ENCODE results near the gene MCAM. TPM values are rescaled to one million over a fixed set of nuclear protein-coding genes. Genes with fewer than 3 reads are reported as not detected.

MCAM gene
- polyA plus RNA-seq, 4 donors = 48.9 to 77.2 (median 53.0) TPM

DNA sequence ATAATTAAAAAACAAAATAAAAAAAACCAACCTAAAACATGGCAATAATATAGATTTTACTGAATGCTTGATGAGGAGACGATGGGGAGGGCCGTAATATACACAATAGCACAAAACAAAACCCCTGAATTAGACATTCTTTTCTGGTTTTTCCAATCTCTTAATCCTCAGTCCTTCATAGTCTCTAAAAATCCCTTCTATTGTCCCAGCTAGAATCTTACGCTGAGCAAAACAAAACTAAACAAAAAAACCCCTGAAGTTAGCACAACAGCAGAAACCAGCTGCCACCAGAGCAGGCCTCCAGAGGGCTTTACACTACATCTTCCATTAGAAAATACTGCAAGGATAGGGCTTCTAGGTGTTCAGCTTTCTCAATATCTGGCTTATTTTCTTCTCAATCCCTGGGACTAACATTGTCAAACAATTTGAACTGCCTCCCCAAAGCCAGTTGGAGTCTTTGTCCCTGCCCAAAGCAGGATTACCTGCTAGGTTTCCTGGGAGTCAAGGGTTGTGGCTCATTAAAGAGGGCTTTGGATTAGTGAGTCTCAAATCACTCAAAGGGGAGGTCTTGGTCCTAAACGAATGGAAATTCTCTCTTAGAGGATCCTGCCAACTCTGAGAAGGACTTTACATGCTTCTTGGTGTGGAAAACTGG is 15.3 kb upstream of the MCAM start:
- no peak for DNase-seq (ENCODE audit: low read depth in 4 of 4, low spot score in 3 of 4)

GRCh38 chr11:119330237-119330636 is 13.3 kb upstream of the MCAM start:
- DNase-seq (ENCODE audit: low read depth in 4 of 4, low spot score in 3 of 4) = no peak

DNA sequence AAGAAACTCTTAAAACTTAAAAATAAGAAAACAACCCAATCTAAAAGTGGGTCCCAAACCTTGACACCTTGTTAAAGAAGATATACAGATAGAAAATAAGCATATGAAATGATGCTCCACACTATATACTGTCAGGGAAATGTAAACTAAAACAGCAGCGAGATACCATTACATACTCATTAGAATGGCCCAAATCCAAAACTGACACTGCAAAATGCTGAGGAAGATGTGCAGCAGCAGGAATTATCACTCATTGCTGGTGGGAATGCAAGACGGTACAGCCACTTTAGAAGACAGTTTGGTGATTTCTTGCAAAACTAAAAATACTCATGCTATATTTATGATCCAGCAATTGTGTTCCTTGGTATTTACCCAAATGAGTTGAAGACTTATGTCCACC is 12.4 kb upstream of the MCAM start:
- DNase-seq (ENCODE audit: low read depth in 4 of 4, low spot score in 3 of 4) = no peak

- DNase-seq (ENCODE audit: low read depth in 4 of 4, low spot score in 3 of 4) = no peak
Observed at GRCh38 chr11:119324189-119324588, 7.3 kb upstream of the MCAM start.

GRCh38 chr11:119323532-119324033 is 6.7 kb upstream of the MCAM start:
- no peak for DNase-seq (ENCODE audit: low read depth in 4 of 4, low spot score in 3 of 4)

DNA sequence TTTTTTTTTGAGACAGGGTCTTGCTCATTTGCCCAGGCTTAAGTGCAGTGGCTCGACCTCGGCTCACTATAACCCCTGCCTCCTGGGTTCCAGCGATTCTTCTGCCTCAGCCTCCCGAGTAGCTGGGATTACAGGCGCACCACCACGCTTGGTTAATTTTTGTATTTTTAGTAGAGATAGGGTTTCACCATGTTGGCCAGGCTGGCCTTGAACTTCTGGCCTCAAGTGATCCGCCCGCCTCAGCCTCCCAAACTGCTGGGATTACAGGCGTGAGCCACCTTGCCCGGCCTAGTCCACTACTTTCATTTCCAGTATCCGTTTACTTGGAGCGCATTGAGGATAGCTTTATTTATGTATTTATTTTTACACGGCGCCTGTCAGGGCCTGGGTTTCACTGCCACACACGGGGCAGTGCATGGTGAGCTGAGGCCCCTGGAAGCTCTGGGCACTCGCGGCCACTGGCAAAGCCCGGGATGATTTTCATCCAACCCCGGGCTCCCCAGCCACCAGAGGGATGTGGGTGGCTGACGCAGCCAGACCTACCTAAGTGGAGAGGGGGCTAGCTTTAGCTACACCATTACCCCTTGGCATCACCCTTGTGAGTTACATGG is 6.1 kb upstream of the MCAM start:
- DNase-seq (ENCODE audit: low read depth in 4 of 4, low spot score in 3 of 4) = no peak

- no peak for DNase-seq (ENCODE audit: low read depth in 4 of 4, low spot score in 3 of 4)
Observed at GRCh38 chr11:119322360-119322739, 5.4 kb upstream of the MCAM start.

GRCh38 chr11:119320776-119321524 is 4.0 kb upstream of the MCAM start:
- no peak for DNase-seq (ENCODE audit: low read depth in 4 of 4, low spot score in 3 of 4)

GRCh38 chr11:119320240-119320775 is 3.4 kb upstream of the MCAM start:
- DNase-seq (ENCODE audit: low read depth in 4 of 4, low spot score in 3 of 4) = no peak

DNA sequence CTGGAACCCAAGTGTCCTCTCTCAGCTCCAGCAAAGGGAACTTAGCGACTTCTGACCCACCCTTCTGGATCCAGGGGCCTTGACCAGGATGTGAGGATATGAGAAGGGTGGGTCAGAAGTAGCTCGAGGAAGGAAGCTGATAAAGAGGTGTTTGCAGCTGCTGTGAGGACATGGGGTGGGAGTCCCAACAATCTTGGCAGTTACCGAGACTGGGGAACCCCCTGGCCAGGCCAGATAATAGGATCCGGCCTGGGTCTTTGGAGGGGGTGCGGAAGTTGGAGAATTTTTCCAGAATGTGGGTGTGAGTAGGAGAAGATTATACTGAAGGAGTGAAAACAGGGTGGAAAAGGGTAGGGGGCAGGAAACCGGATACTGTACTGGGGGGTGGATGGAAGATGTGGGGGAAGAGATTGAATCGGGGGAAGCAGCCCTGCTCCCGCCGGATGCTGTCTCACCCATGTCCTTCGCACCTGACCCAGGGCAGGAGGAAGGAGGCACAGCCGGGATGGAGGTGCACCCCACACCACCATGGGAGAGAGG is 2.8 kb upstream of the MCAM start:
- DNase-seq (ENCODE audit: low read depth in 4 of 4, low spot score in 3 of 4) = no peak

GRCh38 chr11:119319136-119319699 is 2.3 kb upstream of the MCAM start:
- no peak for DNase-seq (ENCODE audit: low read depth in 4 of 4, low spot score in 3 of 4)

GRCh38 chr11:119318240-119319135 is 1.6 kb upstream of the MCAM start:
- no peak for DNase-seq (ENCODE audit: low read depth in 4 of 4, low spot score in 3 of 4)

GRCh38 chr11:119317592-119318239 is 786 bp upstream of the MCAM start:
- no peak for DNase-seq (ENCODE audit: low read depth in 4 of 4, low spot score in 3 of 4)

DNA sequence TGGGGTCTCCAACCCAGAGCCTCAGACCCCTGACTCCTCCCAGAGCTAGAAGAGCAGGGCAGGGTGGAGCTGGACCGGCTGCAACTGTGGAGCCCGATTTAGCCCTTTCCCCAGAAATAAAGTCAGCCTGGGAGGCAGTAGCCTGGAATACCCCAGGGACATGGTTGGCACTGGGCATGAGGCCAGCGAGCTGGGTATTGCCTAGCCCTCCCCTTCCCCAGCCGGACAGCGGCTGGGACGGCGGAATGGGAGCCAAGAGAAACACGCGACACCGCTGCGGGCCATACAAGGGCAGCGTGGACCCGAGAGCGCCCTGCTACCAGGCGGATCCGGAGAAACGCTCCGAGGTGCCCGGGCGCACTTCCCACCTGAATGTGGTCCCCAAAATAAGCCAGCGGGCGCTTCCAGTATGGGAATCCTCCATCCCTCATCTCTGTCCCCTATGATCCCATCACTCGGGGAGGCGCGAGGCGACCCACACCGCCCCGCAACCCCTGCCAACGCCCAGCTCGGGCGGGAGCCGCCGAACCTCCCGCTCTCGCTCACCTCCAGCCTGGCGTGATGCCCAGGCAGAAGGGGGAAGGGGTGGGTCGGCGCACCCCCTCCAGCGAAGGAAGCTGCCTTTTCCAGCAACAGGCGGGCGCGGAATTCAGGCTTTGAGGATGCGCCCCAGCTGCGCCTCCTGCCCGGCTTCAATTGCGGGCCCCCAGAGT is 758 bp downstream of the MCAM start:
- no peak for DNase-seq (ENCODE audit: low read depth in 4 of 4, low spot score in 3 of 4)

GRCh38 chr11:119315131-119316015 is 1.6 kb downstream of the MCAM start:
- DNase-seq (ENCODE audit: low read depth in 4 of 4, low spot score in 3 of 4) = no peak

GRCh38 chr11:119314726-119315125 is 2.2 kb downstream of the MCAM start:
- DNase-seq (ENCODE audit: low read depth in 4 of 4, low spot score in 3 of 4) = no peak

DNA sequence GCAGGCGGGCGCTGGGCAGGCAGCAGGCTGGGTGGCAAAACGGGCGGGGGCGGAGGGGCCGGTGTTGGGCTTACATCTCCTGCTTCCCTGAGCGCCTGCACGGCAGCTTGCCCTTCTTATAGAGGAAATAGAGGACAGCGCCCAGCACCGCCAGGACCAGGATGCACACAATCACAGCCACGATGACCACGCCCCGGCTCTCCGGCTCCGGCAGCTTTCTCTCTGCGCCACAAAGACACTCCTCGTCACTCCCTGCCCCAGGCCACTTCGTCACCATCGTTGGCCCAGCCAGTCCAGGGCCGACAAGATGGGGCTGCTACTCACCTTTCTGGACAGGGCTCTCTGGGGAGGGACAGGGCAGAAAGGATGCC is 6.3 kb downstream of the MCAM start:
- DNase-seq (ENCODE audit: low read depth in 4 of 4, low spot score in 3 of 4) = no peak
